SK-N-SH (cell line): Measurements from ENCODE around the gene MYO16. TPM values are rescaled to one million over a fixed set of nuclear protein-coding genes. Genes with fewer than 3 reads are reported as not detected.

Experiments
- EP300 ChIP-seq, 2 experiments: IDR thresholded peaks; 2 replicates each; pipeline versions ENCODE4 v1.4.0 to v1.6.1; 2012; ENCODE audit warnings: borderline replicate concordance in 1 of 2, low read depth in 1 of 2, low read length in 1 of 2
- FOSL2 ChIP-seq: IDR thresholded peaks from 2 replicates; pipeline ENCODE4 v1.4.0; 2012; ENCODE audit warnings: low read depth, mild to moderate bottlenecking, moderate library complexity, borderline replicate concordance
- FOXJ3 ChIP-seq: sonication (generic); formaldehyde crosslinking; IDR thresholded peaks from 2 replicates; pipeline ENCODE4 v1.5.1; 2020; ENCODE audit warnings: mild to moderate bottlenecking, missing genetic modification reagents
- FOXM1 ChIP-seq: IDR thresholded peaks from 2 replicates; pipeline ENCODE4 v1.4.0; 2012; ENCODE audit warnings: low read depth, mild to moderate bottlenecking
- JUND ChIP-seq: IDR thresholded peaks from 2 replicates; pipeline ENCODE4 v1.4.0; 2012
- MEF2A ChIP-seq: IDR thresholded peaks from 2 replicates; pipeline ENCODE4 v1.4.0; 2012; ENCODE audit warnings: low read depth, borderline replicate concordance
- NFIC ChIP-seq: IDR thresholded peaks from 2 replicates; pipeline ENCODE4 v1.4.0; 2012; ENCODE audit warnings: borderline replicate concordance
- NRF1 ChIP-seq: IDR thresholded peaks from 2 replicates; pipeline ENCODE4 v1.6.1; 2012; ENCODE audit warnings: low read depth, mild to moderate bottlenecking, low read length
- POLR2AphosphoS5 ChIP-seq: IDR thresholded peaks from 2 replicates; pipeline ENCODE4 v1.6.1; 2012; ENCODE audit warnings: low read depth, low read length
- RAD21 ChIP-seq: IDR thresholded peaks from 2 replicates; pipeline ENCODE4 v1.6.1; 2012; ENCODE audit warnings: mild to moderate bottlenecking, low read length
- RCOR1 ChIP-seq: fragments of 150-350 bp; IDR thresholded peaks from 2 replicates; pipeline ENCODE4 v1.6.1; 2017; ENCODE audit warnings: antibody characterized with exemption, low read length
- SIN3A ChIP-seq: IDR thresholded peaks from 2 replicates; pipeline ENCODE4 v1.6.1; 2012; ENCODE audit warnings: low read depth, mild to moderate bottlenecking, low read length, moderate library complexity, borderline replicate concordance
- TAF1 ChIP-seq: IDR thresholded peaks from 2 replicates; pipeline ENCODE4 v1.6.1; 2012; ENCODE audit warnings: low read depth, mild to moderate bottlenecking, low read length, moderate library complexity, borderline replicate concordance
- TCF12 ChIP-seq: IDR thresholded peaks from 2 replicates; pipeline ENCODE4 v1.4.0; 2012
- TEAD4 ChIP-seq: IDR thresholded peaks from 2 replicates; pipeline ENCODE4 v1.4.0; 2012; ENCODE audit warnings: mild to moderate bottlenecking, borderline replicate concordance; ENCODE audit not compliant: insufficient read depth
- polyA plus RNA-seq, 3 experiments: library from polyadenylated mRNA; depleted of rRNA; stranded (reverse); fragments of >200 nt; gene quantifications; 2 replicates each; pipeline ENCODE4 v1.2.3, GENCODE V29; 2012
- TF ChIP-seq, protein P1 (sequence below): IDR thresholded peaks from 2 replicates; pipeline ENCODE4; 2012
- TF ChIP-seq, protein P2 (sequence below): IDR thresholded peaks from 2 replicates; pipeline ENCODE4 v1.4.0; 2012; ENCODE audit warnings: low read depth, borderline replicate concordance
- TF ChIP-seq, protein P3 (sequence below): fragments of 150-350 bp; IDR thresholded peaks from 2 replicates; pipeline ENCODE4 v1.6.1; 2017; ENCODE audit warnings: antibody characterized with exemption, low read length, low read depth, borderline replicate concordance
- TF ChIP-seq, protein P4 (sequence below): fragments of 200-600 bp; sonication (generic); IDR thresholded peaks from 2 replicates; pipeline ENCODE4 v1.6.1; 2017; ENCODE audit warnings: antibody characterized with exemption, mild to moderate bottlenecking, moderate library complexity

The MYO16 gene
- polyA plus RNA-seq, 1 of the 3 experiments (the other 2 are of a cell fraction), result 0.07 TPM

DNA sequence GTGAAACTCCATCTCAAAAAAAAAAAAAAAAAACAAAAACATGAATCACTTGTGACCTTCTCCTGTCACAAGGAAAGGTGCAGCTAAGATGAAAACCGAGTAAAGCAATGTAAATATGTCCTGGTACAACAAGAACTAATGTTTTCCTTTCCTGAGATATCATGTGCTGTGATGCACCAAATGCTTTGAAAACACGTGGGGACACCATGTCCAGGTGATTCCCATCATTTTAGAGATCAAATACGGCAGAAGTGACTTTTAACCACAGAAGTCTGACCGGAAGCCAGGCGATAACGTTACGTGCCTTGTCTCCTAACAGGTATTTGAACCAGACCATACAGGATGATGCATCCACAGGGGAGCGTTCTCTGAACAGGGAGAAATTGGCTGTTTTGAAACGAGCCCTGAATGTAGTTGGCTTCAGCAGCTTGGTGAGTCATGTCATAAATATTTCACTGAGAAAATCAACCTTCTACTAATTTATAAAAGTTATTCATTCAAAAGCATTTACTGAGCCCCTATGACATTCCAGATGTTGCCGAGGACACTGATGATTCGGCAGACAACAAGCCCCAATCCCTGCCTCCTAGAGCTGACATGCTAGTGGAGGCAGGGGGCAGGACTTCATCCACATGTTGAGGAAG lies 328.1 kb downstream of the MYO16 start (continued):
- TF ChIP-seq, protein P1, sequence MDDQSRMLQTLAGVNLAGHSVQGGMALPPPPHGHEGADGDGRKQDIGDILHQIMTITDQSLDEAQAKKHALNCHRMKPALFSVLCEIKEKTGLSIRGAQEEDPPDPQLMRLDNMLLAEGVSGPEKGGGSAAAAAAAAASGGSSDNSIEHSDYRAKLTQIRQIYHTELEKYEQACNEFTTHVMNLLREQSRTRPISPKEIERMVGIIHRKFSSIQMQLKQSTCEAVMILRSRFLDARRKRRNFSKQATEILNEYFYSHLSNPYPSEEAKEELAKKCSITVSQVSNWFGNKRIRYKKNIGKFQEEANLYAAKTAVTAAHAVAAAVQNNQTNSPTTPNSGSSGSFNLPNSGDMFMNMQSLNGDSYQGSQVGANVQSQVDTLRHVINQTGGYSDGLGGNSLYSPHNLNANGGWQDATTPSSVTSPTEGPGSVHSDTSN, result 0 out of 2 replicates have a peak, but pooled peaks have one; percentile 28
- TF ChIP-seq MEF2A, result no peak
- TF ChIP-seq NRF1, result no peak
- TF ChIP-seq FOSL2, result peak; percentile 83
- TF ChIP-seq, protein P2, sequence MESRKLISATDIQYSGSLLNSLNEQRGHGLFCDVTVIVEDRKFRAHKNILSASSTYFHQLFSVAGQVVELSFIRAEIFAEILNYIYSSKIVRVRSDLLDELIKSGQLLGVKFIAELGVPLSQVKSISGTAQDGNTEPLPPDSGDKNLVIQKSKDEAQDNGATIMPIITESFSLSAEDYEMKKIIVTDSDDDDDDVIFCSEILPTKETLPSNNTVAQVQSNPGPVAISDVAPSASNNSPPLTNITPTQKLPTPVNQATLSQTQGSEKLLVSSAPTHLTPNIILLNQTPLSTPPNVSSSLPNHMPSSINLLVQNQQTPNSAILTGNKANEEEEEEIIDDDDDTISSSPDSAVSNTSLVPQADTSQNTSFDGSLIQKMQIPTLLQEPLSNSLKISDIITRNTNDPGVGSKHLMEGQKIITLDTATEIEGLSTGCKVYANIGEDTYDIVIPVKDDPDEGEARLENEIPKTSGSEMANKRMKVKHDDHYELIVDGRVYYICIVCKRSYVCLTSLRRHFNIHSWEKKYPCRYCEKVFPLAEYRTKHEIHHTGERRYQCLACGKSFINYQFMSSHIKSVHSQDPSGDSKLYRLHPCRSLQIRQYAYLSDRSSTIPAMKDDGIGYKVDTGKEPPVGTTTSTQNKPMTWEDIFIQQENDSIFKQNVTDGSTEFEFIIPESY, result no peak
- TF ChIP-seq TCF12, result peak; percentile 36; the same call in 1 of the 2 replicates
- TF ChIP-seq EP300 (IDR thresholded peaks at IDR 0.05; ENCODE audit: borderline replicate concordance in 1 of 2, low read depth in 1 of 2, low read length in 1 of 2), result 0 out of 4 replicates have a peak, but pooled peaks of 1 of the 2 experiments have one; percentile 12
- no peak for TF ChIP-seq POLR2AphosphoS5
- TF ChIP-seq NFIC, result peak; percentile 53; the same call in 1 of the 2 replicates
- no peak for TF ChIP-seq FOXJ3 (CRISPR knock-in tag)
- peak; percentile 81 for TF ChIP-seq JUND
- TF ChIP-seq TEAD4, result no peak
- no peak for TF ChIP-seq RCOR1
- TF ChIP-seq SIN3A, result no peak
- TF ChIP-seq, protein P3, sequence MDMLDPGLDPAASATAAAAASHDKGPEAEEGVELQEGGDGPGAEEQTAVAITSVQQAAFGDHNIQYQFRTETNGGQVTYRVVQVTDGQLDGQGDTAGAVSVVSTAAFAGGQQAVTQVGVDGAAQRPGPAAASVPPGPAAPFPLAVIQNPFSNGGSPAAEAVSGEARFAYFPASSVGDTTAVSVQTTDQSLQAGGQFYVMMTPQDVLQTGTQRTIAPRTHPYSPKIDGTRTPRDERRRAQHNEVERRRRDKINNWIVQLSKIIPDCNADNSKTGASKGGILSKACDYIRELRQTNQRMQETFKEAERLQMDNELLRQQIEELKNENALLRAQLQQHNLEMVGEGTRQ, result no peak
- no peak for TF ChIP-seq TAF1
- TF ChIP-seq RAD21, result no peak
- no peak for TF ChIP-seq FOXM1
- TF ChIP-seq, protein P4, sequence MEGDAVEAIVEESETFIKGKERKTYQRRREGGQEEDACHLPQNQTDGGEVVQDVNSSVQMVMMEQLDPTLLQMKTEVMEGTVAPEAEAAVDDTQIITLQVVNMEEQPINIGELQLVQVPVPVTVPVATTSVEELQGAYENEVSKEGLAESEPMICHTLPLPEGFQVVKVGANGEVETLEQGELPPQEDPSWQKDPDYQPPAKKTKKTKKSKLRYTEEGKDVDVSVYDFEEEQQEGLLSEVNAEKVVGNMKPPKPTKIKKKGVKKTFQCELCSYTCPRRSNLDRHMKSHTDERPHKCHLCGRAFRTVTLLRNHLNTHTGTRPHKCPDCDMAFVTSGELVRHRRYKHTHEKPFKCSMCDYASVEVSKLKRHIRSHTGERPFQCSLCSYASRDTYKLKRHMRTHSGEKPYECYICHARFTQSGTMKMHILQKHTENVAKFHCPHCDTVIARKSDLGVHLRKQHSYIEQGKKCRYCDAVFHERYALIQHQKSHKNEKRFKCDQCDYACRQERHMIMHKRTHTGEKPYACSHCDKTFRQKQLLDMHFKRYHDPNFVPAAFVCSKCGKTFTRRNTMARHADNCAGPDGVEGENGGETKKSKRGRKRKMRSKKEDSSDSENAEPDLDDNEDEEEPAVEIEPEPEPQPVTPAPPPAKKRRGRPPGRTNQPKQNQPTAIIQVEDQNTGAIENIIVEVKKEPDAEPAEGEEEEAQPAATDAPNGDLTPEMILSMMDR, result no peak
